ENCODE data around the gene DYNC1LI2. TPM values are rescaled to one million over a fixed set of nuclear protein-coding genes. Genes with fewer than 3 reads are reported as not detected.
A peak's percentile ranks its signal among the peaks of the same experiment; 100 is the strongest.
"Not testable (repeated sequence)": the region's sequence is repeated elsewhere in the genome, so short reads cannot be mapped to it uniquely, and the experiment has no call there.

DYNC1LI2 gene
- total RNA-seq, 4 donors from 2014 or later = 102 to 212 (median 137) TPM

- H3K4me1 ChIP-seq = peaks cover 3% of the 10 kb centered on the region
- no peak for DNase-seq (ENCODE audit: low spot score in 2 of 2)
- TF ChIP-seq EP300 (IDR thresholded peaks at IDR 0.05) (no peak), POLR2A (IDR thresholded peaks at IDR 0.05) (no peak), POLR2AphosphoS5 (IDR thresholded peaks at IDR 0.05) (no peak)
- TF ChIP-seq, protein P1, sequence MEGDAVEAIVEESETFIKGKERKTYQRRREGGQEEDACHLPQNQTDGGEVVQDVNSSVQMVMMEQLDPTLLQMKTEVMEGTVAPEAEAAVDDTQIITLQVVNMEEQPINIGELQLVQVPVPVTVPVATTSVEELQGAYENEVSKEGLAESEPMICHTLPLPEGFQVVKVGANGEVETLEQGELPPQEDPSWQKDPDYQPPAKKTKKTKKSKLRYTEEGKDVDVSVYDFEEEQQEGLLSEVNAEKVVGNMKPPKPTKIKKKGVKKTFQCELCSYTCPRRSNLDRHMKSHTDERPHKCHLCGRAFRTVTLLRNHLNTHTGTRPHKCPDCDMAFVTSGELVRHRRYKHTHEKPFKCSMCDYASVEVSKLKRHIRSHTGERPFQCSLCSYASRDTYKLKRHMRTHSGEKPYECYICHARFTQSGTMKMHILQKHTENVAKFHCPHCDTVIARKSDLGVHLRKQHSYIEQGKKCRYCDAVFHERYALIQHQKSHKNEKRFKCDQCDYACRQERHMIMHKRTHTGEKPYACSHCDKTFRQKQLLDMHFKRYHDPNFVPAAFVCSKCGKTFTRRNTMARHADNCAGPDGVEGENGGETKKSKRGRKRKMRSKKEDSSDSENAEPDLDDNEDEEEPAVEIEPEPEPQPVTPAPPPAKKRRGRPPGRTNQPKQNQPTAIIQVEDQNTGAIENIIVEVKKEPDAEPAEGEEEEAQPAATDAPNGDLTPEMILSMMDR (IDR thresholded peaks at IDR 0.05) = no peak
- H3K9me3 ChIP-seq = no peaks in the 10 kb centered on the region
- no peaks in the 10 kb centered on the region for H3K36me3 ChIP-seq
- no peak overlapping the region for H3K27ac ChIP-seq
- H3K27me3 ChIP-seq = no peaks in the 10 kb centered on the region
- no peak overlapping the region for H3K4me3 ChIP-seq
- 92% methylated on average over 9 of the region's 9 CpGs for WGBS
These were observed 63.3 kb downstream of the DYNC1LI2 start for GRCh38 chr16:66687906-66688625.

DNA sequence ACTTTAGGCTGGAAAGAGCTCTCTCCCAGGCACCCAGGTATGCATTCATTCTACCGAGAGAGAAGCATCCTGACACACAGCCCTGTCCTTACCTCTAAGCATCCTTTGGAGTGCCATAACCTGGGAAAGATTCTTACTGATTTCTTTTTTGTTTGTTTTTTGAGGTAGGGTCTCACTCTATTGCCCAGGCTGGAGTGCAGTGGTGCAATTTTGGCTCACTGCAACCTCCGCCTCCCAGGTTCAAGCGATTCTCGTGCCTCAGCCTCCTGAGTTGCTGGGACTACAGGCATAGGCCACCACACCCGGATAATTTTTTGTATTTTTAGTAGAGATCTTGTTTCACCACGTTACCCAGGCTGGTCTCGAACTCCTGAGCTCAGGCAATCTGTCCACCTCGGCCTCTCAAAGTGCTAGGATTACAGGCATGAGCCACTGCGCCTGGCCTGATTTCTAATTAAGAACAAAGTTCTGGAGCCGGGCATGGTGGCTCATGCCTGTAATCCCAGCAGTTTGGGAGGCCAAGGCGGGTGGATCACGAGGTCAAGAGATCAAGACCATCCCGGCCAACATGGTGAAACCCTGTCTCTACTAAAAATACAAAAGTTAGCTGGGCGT lies 65.8 kb downstream of the DYNC1LI2 start:
- H3K27ac ChIP-seq, H3K4me1 ChIP-seq: not testable (repeated sequence)

GRCh38 chr16:66682271-66682670 lies 69.1 kb downstream of the DYNC1LI2 start:
- no peaks in the 10 kb centered on the region for H3K9me3 ChIP-seq
- H3K36me3 ChIP-seq = no peaks in the 10 kb centered on the region
- no peak overlapping the region for H3K4me3 ChIP-seq
- H3K27me3 ChIP-seq = no peaks in the 10 kb centered on the region
- WGBS = 61% methylated on average over 1 of the region's 1 CpG
- TF ChIP-seq, protein P1 (IDR thresholded peaks at IDR 0.05) = no peak
- TF ChIP-seq POLR2AphosphoS5 (IDR thresholded peaks at IDR 0.05) = no peak
- no peak for TF ChIP-seq POLR2A (IDR thresholded peaks at IDR 0.05)
- TF ChIP-seq EP300 (IDR thresholded peaks at IDR 0.05) = no peak
- DNase-seq (ENCODE audit: low spot score in 2 of 2) = no peak
- H3K4me1 ChIP-seq = no peaks in the 10 kb centered on the region
- no peak overlapping the region for H3K27ac ChIP-seq

More for the DNA sequence above, 65.8 kb downstream of the DYNC1LI2 start:
- H3K4me3 ChIP-seq; H3K27me3 ChIP-seq; H3K36me3 ChIP-seq; H3K9me3 ChIP-seq; DNase-seq (ENCODE audit: low spot score in 2 of 2): not testable (repeated sequence)
- WGBS = 94% methylated on average over 14 of the region's 14 CpGs

GRCh38 chr16:66681676-66682075 lies 69.7 kb downstream of the DYNC1LI2 start:
- Histone ChIP-seq H3K27ac (no peak overlapping the region), H3K4me1 (no peaks in the 10 kb centered on the region), H3K36me3 (no peaks in the 10 kb centered on the region), H3K4me3 (no peak overlapping the region), H3K27me3 (no peaks in the 10 kb centered on the region), H3K9me3 (no peaks in the 10 kb centered on the region)
- WGBS = 84% methylated on average over 4 of the region's 4 CpGs
- no peak for TF ChIP-seq EP300 (IDR thresholded peaks at IDR 0.05)
- TF ChIP-seq, protein P1 (IDR thresholded peaks at IDR 0.05) = no peak
- TF ChIP-seq POLR2AphosphoS5 (IDR thresholded peaks at IDR 0.05) = no peak
- no peak for TF ChIP-seq POLR2A (IDR thresholded peaks at IDR 0.05)
- DNase-seq (ENCODE audit: low spot score in 2 of 2) = peak in 1 of 2 donors; percentile 18

- Histone ChIP-seq H3K4me3 (no peak overlapping the region), H3K4me1 (no peaks in the 10 kb centered on the region)
- TF ChIP-seq POLR2A (IDR thresholded peaks at IDR 0.05) (no peak), POLR2AphosphoS5 (IDR thresholded peaks at IDR 0.05) (no peak), EP300 (IDR thresholded peaks at IDR 0.05) (no peak)
- TF ChIP-seq, protein P1 (IDR thresholded peaks at IDR 0.05) = no peak
These were observed 73.1 kb downstream of the DYNC1LI2 start for GRCh38 chr16:66678337-66678736.

More at GRCh38 chr16:66678337-66678736, 73.1 kb downstream of the DYNC1LI2 start:
- H3K27ac ChIP-seq = no peak overlapping the region
- H3K9me3 ChIP-seq = no peaks in the 10 kb centered on the region
- H3K36me3 ChIP-seq = no peaks in the 10 kb centered on the region
- DNase-seq (ENCODE audit: low spot score in 2 of 2) = no peak
- WGBS = 71% methylated on average over 2 of the region's 2 CpGs
- no peaks in the 10 kb centered on the region for H3K27me3 ChIP-seq

Data from suprapubic skin (tissue), 4 donors.